IMR-90 (cell line): ENCODE data around the gene LTBP1. TPM values are rescaled to one million over a fixed set of nuclear protein-coding genes. Genes with fewer than 3 reads are reported as not detected.
"Not testable (repeated sequence)": the region's sequence is repeated elsewhere in the genome, so short reads cannot be mapped to it uniquely, and the experiment has no call there.

ENCODE experiments used
- ATAC-seq: fragments of 200-7000 bp; cut with Tn5 transposase; 2 replicates; pipeline ENCODE4 v1.9.1; 2020; ENCODE audit warnings: low read depth, mild to moderate bottlenecking, moderate library complexity
- BruUV-seq: library from RNA; stranded (reverse); fragments of 400-500 nt; replicated peaks from 2 replicates; lab custom pipeline; 2021; lab: Mats Ljungman, UMichigan
- CTCF ChIA-PET: fragments of 300-600 bp; formaldehyde crosslinking; extraction: SDS; loops from one replicate; lab custom pipeline; 2021; ENCODE audit warnings: antibody characterized with exemption; lab: Yijun Ruan, JAX
- POLR2A ChIA-PET: fragments of 300-600 bp; sonication (Branson Sonifier 250); formaldehyde crosslinking; loops from one replicate; lab custom pipeline; 2022; ENCODE audit warnings: antibody characterized with exemption; ENCODE audit not compliant: unreplicated experiment; lab: Charles Lee
- DNase-seq: peaks from one replicate; pipeline ENCODE4 v3.0.0; 2013
- H2AFZ ChIP-seq: replicated peaks from 2 replicates; pipeline ENCODE3; 2013; ENCODE audit warnings: low read length, mild to moderate bottlenecking; ENCODE audit not compliant: poor library complexity
- H2AK5ac ChIP-seq: 2 replicates; pipeline ENCODE4 v1.6.1; 2013; ENCODE audit warnings: low read depth, low read length, inconsistent platforms
- H2AK9ac ChIP-seq: replicated peaks from 2 replicates; pipeline ENCODE3; 2013; ENCODE audit warnings: mild to moderate bottlenecking, low read depth, low read length, moderate library complexity; ENCODE audit not compliant: poor library complexity
- H2BK120ac ChIP-seq: 2 replicates; pipeline ENCODE4 v1.6.1; 2013; ENCODE audit warnings: low read depth, low read length, inconsistent platforms
- H2BK15ac ChIP-seq: 3 replicates; pipeline ENCODE4 v1.6.1; 2013; ENCODE audit warnings: low read depth, low read length, inconsistent platforms
- H2BK20ac ChIP-seq: 2 replicates; pipeline ENCODE4 v1.6.1; 2013; ENCODE audit warnings: low read depth, mild to moderate bottlenecking, inconsistent platforms, low read length, moderate library complexity
- H2BK5ac ChIP-seq: 2 replicates; pipeline ENCODE4 v1.6.1; 2013; ENCODE audit warnings: mild to moderate bottlenecking, low read depth, low read length, inconsistent platforms; ENCODE audit not compliant: poor library complexity, severe bottlenecking
- H3K14ac ChIP-seq: replicated peaks from 2 replicates; pipeline ENCODE4 v1.6.1; 2013; ENCODE audit warnings: low read depth, low read length, inconsistent platforms
- H3K18ac ChIP-seq: 2 replicates; pipeline ENCODE4 v1.6.1; 2013; ENCODE audit warnings: low read depth, low read length, control low read depth
- H3K23ac ChIP-seq: 2 replicates; pipeline ENCODE4 v1.6.1; 2013; ENCODE audit warnings: low read depth, low read length, inconsistent platforms
- H3K27ac ChIP-seq: 2 replicates; pipeline ENCODE4 v1.5.1; 2013; ENCODE audit warnings: mild to moderate bottlenecking, control low read depth, low read length; ENCODE audit not compliant: insufficient read depth
- H3K27me3 ChIP-seq: 2 replicates; pipeline ENCODE4 v1.6.1; 2013; ENCODE audit warnings: low read length; ENCODE audit not compliant: control insufficient read depth, insufficient read depth
- H3K36me3 ChIP-seq: 2 replicates; pipeline ENCODE4 v1.6.1; 2013; ENCODE audit warnings: low read length, mixed read lengths; ENCODE audit not compliant: control insufficient read depth, insufficient read depth
- H3K4ac ChIP-seq: 2 replicates; pipeline ENCODE4 v1.6.1; 2013; ENCODE audit warnings: low read depth, low read length, inconsistent platforms
- H3K4me1 ChIP-seq: 2 replicates; pipeline ENCODE4 v1.6.1; 2013; ENCODE audit warnings: low read length, mixed read lengths; ENCODE audit not compliant: control insufficient read depth, insufficient read depth
- H3K4me2 ChIP-seq: 2 replicates; pipeline ENCODE4 v1.6.1; 2013; ENCODE audit warnings: low read depth, mild to moderate bottlenecking, control low read depth, low read length, moderate library complexity
- H3K4me3 ChIP-seq: 2 replicates; pipeline ENCODE4 v1.5.1; 2013; ENCODE audit warnings: low read depth, mild to moderate bottlenecking, control low read depth, low read length, moderate library complexity; ENCODE audit not compliant: insufficient read depth
- H3K56ac ChIP-seq: 2 replicates; pipeline ENCODE4 v1.6.1; 2013; ENCODE audit warnings: low read length, inconsistent platforms; ENCODE audit not compliant: insufficient read depth; ENCODE audit errors: extremely low read depth
- H3K79me1 ChIP-seq, 2 experiments: 2 replicates each; pipeline ENCODE4 v1.6.1; 2013; ENCODE audit warnings: low read length in 2 of 2, inconsistent platforms in 1 of 2, low read depth in 1 of 2
- H3K9ac ChIP-seq: 2 replicates; pipeline ENCODE4 v1.6.1; 2013; ENCODE audit warnings: low read depth, low read length, control low read depth
- H3K9me1 ChIP-seq: 2 replicates; pipeline ENCODE4 v1.6.1; 2013; ENCODE audit warnings: low read length, inconsistent platforms; ENCODE audit not compliant: insufficient read depth
- H3K9me3 ChIP-seq: 2 replicates; pipeline ENCODE4 v1.6.1; 2013; ENCODE audit warnings: low read length; ENCODE audit not compliant: control insufficient read depth, insufficient read depth
- H4K20me1 ChIP-seq: 2 replicates; pipeline ENCODE4 v1.6.1; 2013; ENCODE audit warnings: low read length, inconsistent platforms; ENCODE audit not compliant: insufficient read depth
- H4K5ac ChIP-seq: 2 replicates; pipeline ENCODE4 v1.6.1; 2013; ENCODE audit warnings: mild to moderate bottlenecking, low read depth, low read length, control low read depth
- H4K8ac ChIP-seq, 2 experiments: 2 replicates each; pipeline ENCODE4 v1.6.1; 2013; ENCODE audit warnings: low read depth in 2 of 2, low read length in 2 of 2, control low read depth in 1 of 2, inconsistent platforms in 1 of 2
- H4K91ac ChIP-seq: 2 replicates; pipeline ENCODE4 v1.6.1; 2013; ENCODE audit warnings: low read depth, low read length, inconsistent platforms; ENCODE audit not compliant: insufficient read depth
- WGBS, 2 experiments: methylation state at CpG; one replicate each; pipeline versions ENCODE4 v1.1.5 to v1.1.7; 2013; ENCODE audit warnings: missing lambda C conversion rate in 2 of 2; ENCODE audit not compliant: insufficient read length in 1 of 2; ENCODE audit errors: extremely low coverage in 2 of 2; 5-methylcytosine and 5-hydroxymethylcytosine counted together
- dilution Hi-C: fragments of 300-500 bp; cut with HindIII; formaldehyde crosslinking; loops from one replicate; pipeline ENCODE4 v1.14.3; 2018; ENCODE audit warnings: low sequenced_read_pairs; ENCODE audit not compliant: unreplicated experiment
- in situ Hi-C: fragments of 300-500 bp; cut with MboI; formaldehyde crosslinking; loops from 3 replicates; pipeline ENCODE4 v1.14.3; 2019; ENCODE audit warnings: low sequenced_read_pairs, inconsistent platforms, mixed read lengths
- intact Hi-C: fragments of 100-400 bp; cut with micrococcal nuclease; formaldehyde crosslinking; loops from 2 replicates; pipeline ENCODE4 v1.10.0; 2022
- polyA plus RNA-seq, 3 experiments: library from polyadenylated mRNA; depleted of rRNA; stranded (reverse); fragments of >200 nt; gene quantifications; 2 replicates each; pipeline ENCODE4 v1.2.3, GENCODE V29; 2012; ENCODE audit warnings: low replicate concordance in 1 of 3
- total RNA-seq: library from RNA; depleted of rRNA; stranded (reverse); fragments of >200 nt; gene quantifications from 2 replicates; pipeline ENCODE4 v1.2.3, GENCODE V29; 2012

The LTBP1 gene
- total and polyA plus RNA-seq, 2 of the 4 experiments (the other 2 are of a cell fraction): 235 to 326 TPM

- DNase-seq, H4K91ac ChIP-seq, H2BK120ac ChIP-seq, H3K4me1 ChIP-seq, H4K20me1 ChIP-seq, H3K4me3 ChIP-seq, H3K9me1 ChIP-seq, H3K4ac ChIP-seq, H4K8ac ChIP-seq, H3K4me2 ChIP-seq, H3K23ac ChIP-seq, H3K14ac ChIP-seq, H2BK5ac ChIP-seq, H2AFZ ChIP-seq, H3K18ac ChIP-seq, in situ Hi-C loops, H3K9ac ChIP-seq, ATAC-seq, H4K5ac ChIP-seq, H2AK5ac ChIP-seq, H2BK15ac ChIP-seq, H3K27ac ChIP-seq, dilution Hi-C loops, POLR2A ChIA-PET, BruUV-seq, H3K27me3 ChIP-seq, H2AK9ac ChIP-seq, intact Hi-C loops, H3K9me3 ChIP-seq, H3K56ac ChIP-seq, H2BK20ac ChIP-seq, H3K36me3 ChIP-seq: not testable (repeated sequence)
- H3K79me1 ChIP-seq: peaks cover 8 to 33% of the 10 kb centered on the region in 2 experiments; a peak in 3 of 4 replicates
- CTCF ChIA-PET: interaction anchor here (0.7 kb wide), 1 partner anchor 10 kb away, joined by 4 read pairs; no protein-coding TSS in a partner anchor
- 97% methylated on average over 5 of the region's 11 CpGs; no CpG with 5 or more reads in 1 of the 2 experiments for WGBS, 2 experiments
These were observed 106.0 kb downstream of the LTBP1 start for GRCh38 chr2:33052795-33053194.
